Fibroblast of lung (primary cell): ENCODE results near the gene PPP1R14B.

Source experiments
- EZH2 ChIP-seq: IDR thresholded peaks from 2 replicates; pipeline ENCODE4 v1.5.1; 2012; ENCODE audit warnings: low read length, control low read depth, mild to moderate bottlenecking; ENCODE audit errors: missing control alignments
- TF ChIP-seq, protein P1 (sequence below), 2 donors: IDR thresholded peaks in 1 of 2; conservative IDR thresholded peaks in 1 of 2; 1 replicate in 1 of 2; 2 replicates in 1 of 2; pipeline ENCODE4 v1.5.1; 2011 to 2012; ENCODE audit warnings: low read length in 2 of 2, control low read depth in 1 of 2, inconsistent platforms in 1 of 2, low read depth in 1 of 2, mild to moderate bottlenecking in 1 of 2

- TF ChIP-seq, protein P1, sequence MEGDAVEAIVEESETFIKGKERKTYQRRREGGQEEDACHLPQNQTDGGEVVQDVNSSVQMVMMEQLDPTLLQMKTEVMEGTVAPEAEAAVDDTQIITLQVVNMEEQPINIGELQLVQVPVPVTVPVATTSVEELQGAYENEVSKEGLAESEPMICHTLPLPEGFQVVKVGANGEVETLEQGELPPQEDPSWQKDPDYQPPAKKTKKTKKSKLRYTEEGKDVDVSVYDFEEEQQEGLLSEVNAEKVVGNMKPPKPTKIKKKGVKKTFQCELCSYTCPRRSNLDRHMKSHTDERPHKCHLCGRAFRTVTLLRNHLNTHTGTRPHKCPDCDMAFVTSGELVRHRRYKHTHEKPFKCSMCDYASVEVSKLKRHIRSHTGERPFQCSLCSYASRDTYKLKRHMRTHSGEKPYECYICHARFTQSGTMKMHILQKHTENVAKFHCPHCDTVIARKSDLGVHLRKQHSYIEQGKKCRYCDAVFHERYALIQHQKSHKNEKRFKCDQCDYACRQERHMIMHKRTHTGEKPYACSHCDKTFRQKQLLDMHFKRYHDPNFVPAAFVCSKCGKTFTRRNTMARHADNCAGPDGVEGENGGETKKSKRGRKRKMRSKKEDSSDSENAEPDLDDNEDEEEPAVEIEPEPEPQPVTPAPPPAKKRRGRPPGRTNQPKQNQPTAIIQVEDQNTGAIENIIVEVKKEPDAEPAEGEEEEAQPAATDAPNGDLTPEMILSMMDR (conservative IDR thresholded peaks at IDR 0.05 in 1 of 2, IDR thresholded peaks at IDR 0.05 in 1 of 2; ENCODE audit: low read depth in 1 of 2, low read length in 2 of 2): no peak
- TF ChIP-seq EZH2: no peak
Measured at GRCh38 chr11:64259533-64260067, 12.9 kb upstream of the PPP1R14B start.
